HTR-8/SVneo (cell line): ENCODE measurements around the gene LETM1.

Experiments used
- DNase-seq: peaks from one replicate; pipeline ENCODE4 v3.0.0; 2011; ENCODE audit warnings: low spot score, mixed read lengths; ENCODE audit not compliant: insufficient read length
- FAIRE-seq: peaks from 2 replicates; lab custom pipeline; 2011; peaks lifted over from hg19 to GRCh38; lab: Jason Lieb, UNC

Gene LETM1

GRCh38 chr4:1798580-1799386 is 57.2 kb downstream of the LETM1 start:
- no peak for DNase-seq
- no peak for FAIRE-seq

GRCh38 chr4:1797861-1798579 is 57.9 kb downstream of the LETM1 start:
- DNase-seq (no peak), FAIRE-seq (no peak)

GRCh38 chr4:1797298-1797860 is 58.6 kb downstream of the LETM1 start:
- DNase-seq (no peak), FAIRE-seq (no peak)

GRCh38 chr4:1796486-1797204 is 59.3 kb downstream of the LETM1 start:
- FAIRE-seq (no peak), DNase-seq (no peak)

- FAIRE-seq = no peak
- no peak for DNase-seq
Measured at GRCh38 chr4:1795299-1796195, 60.4 kb downstream of the LETM1 start.

- DNase-seq (no peak), FAIRE-seq (no peak)
Measured at GRCh38 chr4:1794809-1795298, 61.1 kb downstream of the LETM1 start.

- FAIRE-seq (no peak), DNase-seq (peak; percentile 31)
Measured at GRCh38 chr4:1793940-1794808, 61.8 kb downstream of the LETM1 start.

- no peak for FAIRE-seq
- DNase-seq = peak; percentile 34
Measured at GRCh38 chr4:1793496-1793840, 62.5 kb downstream of the LETM1 start.

GRCh38 chr4:1792832-1793495 is 63.0 kb downstream of the LETM1 start, which contains the start of gene FGFR3:
FGFR3 (plus strand) TSS chr4:1793293; CDS start chr4:1793935, 642 bp downstream.
- DNase-seq = peak; percentile 79
- FAIRE-seq = peak; percentile 92

- no peak for DNase-seq
- FAIRE-seq = no peak
Measured at GRCh38 chr4:1792158-1792831, 63.7 kb downstream of the LETM1 start.

GRCh38 chr4:1790005-1790404 is 66.0 kb downstream of the LETM1 start:
- DNase-seq (no peak), FAIRE-seq (no peak)

- FAIRE-seq (no peak), DNase-seq (no peak)
Measured at GRCh38 chr4:1789552-1789951, 66.4 kb downstream of the LETM1 start.

- DNase-seq (no peak), FAIRE-seq (no peak)
Measured at GRCh38 chr4:1788254-1788973, 67.5 kb downstream of the LETM1 start.

- DNase-seq (no peak), FAIRE-seq (no peak)
Measured at GRCh38 chr4:1787411-1788077, 68.4 kb downstream of the LETM1 start.

GRCh38 chr4:1786544-1787362 is 69.2 kb downstream of the LETM1 start:
- no peak for DNase-seq
- FAIRE-seq = no peak
